Astrocyte (in vitro differentiated cells and primary cell): ENCODE results near the gene ADAMTS17. TPM values are rescaled to one million over a fixed set of nuclear protein-coding genes. Genes with fewer than 3 reads are reported as not detected.

Experiments used
- DNase-seq: peaks from one replicate; pipeline ENCODE4 v3.0.0-alpha.2; 2010; ENCODE audit warnings: low read depth
- FAIRE-seq: peaks from 2 replicates; lab custom pipeline; 2011; peaks lifted over from hg19 to GRCh38; lab: Jason Lieb, UNC
- H2AFZ ChIP-seq: 2 replicates; pipeline ENCODE4 v1.6.0; 2012; ENCODE audit warnings: low read depth, low read length, inconsistent platforms
- H3K27ac ChIP-seq: 2 replicates; pipeline ENCODE4 v1.5.1; 2011; ENCODE audit warnings: low read depth, low read length, inconsistent platforms
- H3K27me3 ChIP-seq: 2 replicates; pipeline ENCODE4 v1.6.0; 2011; ENCODE audit warnings: low read length, inconsistent platforms; ENCODE audit not compliant: insufficient read depth
- H3K36me3 ChIP-seq: 2 replicates; pipeline ENCODE4 v1.5.1; 2011; ENCODE audit warnings: low read length, inconsistent platforms; ENCODE audit not compliant: insufficient read depth
- H3K4me1 ChIP-seq: 2 replicates; pipeline ENCODE4 v1.5.1; 2011; ENCODE audit warnings: low read length, inconsistent platforms; ENCODE audit not compliant: insufficient read depth
- H3K4me2 ChIP-seq: 2 replicates; pipeline ENCODE4 v1.6.0; 2012; ENCODE audit warnings: low read length, inconsistent platforms
- H3K4me3 ChIP-seq: 2 replicates; pipeline ENCODE4 v1.5.1; 2011; ENCODE audit warnings: low read depth, mild to moderate bottlenecking, low read length, inconsistent platforms; ENCODE audit not compliant: insufficient read depth
- H3K79me2 ChIP-seq: 2 replicates; pipeline ENCODE4 v1.6.0; 2012; ENCODE audit warnings: mild to moderate bottlenecking, low read length, inconsistent platforms; ENCODE audit not compliant: insufficient read depth
- H3K9ac ChIP-seq: 2 replicates; pipeline ENCODE4 v1.6.0; 2012; ENCODE audit warnings: mild to moderate bottlenecking, low read length, inconsistent platforms
- H3K9me3 ChIP-seq: 2 replicates; pipeline ENCODE4 v1.5.1; 2012; ENCODE audit warnings: low read depth, mild to moderate bottlenecking, low read length, inconsistent platforms; ENCODE audit not compliant: insufficient read depth
- H4K20me1 ChIP-seq: 2 replicates; pipeline ENCODE4 v1.6.0; 2012; ENCODE audit warnings: low read length, inconsistent platforms; ENCODE audit not compliant: insufficient read depth
- H3K27ac Mint-ChIP-seq: one replicate; pipeline ENCODE4 v1.8.0; 2021; ENCODE audit warnings: mild to moderate bottlenecking, mixed read lengths; ENCODE audit not compliant: unreplicated experiment
- H3K27me3 Mint-ChIP-seq: one replicate; pipeline ENCODE4 v1.8.0; 2021; ENCODE audit warnings: low read depth, mixed read lengths; ENCODE audit not compliant: unreplicated experiment
- H3K36me3 Mint-ChIP-seq: one replicate; pipeline ENCODE4 v1.8.0; 2021; ENCODE audit warnings: low read depth, mixed read lengths; ENCODE audit not compliant: unreplicated experiment
- H3K4me1 Mint-ChIP-seq: one replicate; pipeline ENCODE4 v1.8.0; 2021; ENCODE audit warnings: low read depth, mixed read lengths; ENCODE audit not compliant: unreplicated experiment
- H3K4me3 Mint-ChIP-seq: one replicate; pipeline ENCODE4 v1.8.0; 2021; ENCODE audit warnings: mild to moderate bottlenecking, moderate library complexity, mixed read lengths; ENCODE audit not compliant: unreplicated experiment
- H3K9me3 Mint-ChIP-seq: one replicate; pipeline ENCODE4 v1.8.0; 2021; ENCODE audit warnings: mild to moderate bottlenecking, mixed read lengths; ENCODE audit not compliant: unreplicated experiment
- EZH2 ChIP-seq: IDR thresholded peaks from 2 replicates; pipeline ENCODE4 v1.6.1; 2012; ENCODE audit warnings: mild to moderate bottlenecking, low read length, inconsistent platforms; ENCODE audit not compliant: insufficient read depth
- total RNA-seq: library from RNA; stranded (reverse); gene quantifications from 2 replicates; pipeline ENCODE4 v1.2.1, GENCODE V29; 2021
- TF ChIP-seq, protein P1 (sequence below): IDR thresholded peaks from 2 replicates; pipeline ENCODE4 v1.5.1; 2011; ENCODE audit warnings: low read depth, mild to moderate bottlenecking, inconsistent platforms, low read length, moderate library complexity; ENCODE audit not compliant: insufficient read depth

Gene ADAMTS17
- total RNA-seq, 1 donor from 2014 or later, result 0.27 TPM

DNA sequence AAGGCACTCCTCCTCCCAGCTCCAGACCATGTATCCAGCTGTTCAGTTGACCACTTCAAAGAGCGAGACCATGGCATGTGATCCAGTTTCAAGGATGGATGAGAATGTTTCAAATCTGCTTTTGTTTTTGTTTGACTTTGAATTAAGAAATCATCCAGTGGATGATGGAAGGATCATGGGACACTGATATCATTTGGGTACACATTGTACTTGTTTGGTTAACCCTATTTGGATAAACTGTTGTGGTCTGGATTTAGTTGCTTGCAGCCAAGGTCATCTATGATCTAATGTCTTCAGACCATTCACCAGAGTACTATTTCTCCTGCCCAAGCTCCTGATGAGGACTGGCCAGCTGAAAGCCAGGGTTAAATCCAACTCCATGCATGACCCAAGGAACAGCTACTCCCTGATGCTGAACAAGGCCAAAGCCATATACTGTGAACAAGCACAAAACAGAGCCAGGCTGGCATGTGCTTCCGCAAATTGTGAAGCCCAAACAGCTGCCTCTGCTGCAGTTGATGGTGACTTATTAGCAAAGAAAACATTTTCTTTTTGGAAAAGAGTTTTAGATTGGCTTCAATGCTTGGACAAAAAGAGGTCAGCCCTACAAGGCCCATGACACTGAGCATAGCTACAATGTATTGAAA is 5.2 kb upstream of the ADAMTS17 start:
- FAIRE-seq, result no peak

DNA sequence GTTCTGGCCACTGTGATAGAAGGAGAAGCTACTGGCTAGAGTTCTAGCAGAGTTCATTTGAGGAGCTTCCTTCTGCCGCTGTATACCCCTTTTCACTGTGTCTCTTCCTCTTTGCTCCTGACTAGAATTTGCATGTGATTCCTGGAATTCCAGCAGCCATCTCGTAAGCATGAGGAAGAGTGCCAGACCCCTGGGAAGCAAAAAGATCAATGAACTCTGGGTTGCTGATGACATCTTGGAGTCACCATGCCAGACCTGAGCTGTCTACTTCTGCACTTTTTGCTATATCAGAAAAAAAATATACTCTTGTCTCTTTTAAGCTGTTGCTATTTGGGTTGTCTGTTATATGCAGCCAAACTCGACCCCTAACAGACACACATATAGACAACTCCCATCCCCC is 3.7 kb upstream of the ADAMTS17 start:
- DNase-seq (no peak), FAIRE-seq (no peak)
- Histone ChIP-seq H3K4me1 (no peaks in the 10 kb centered on the region), H2AFZ (no peak overlapping the region), H3K9me3 (no peaks in the 10 kb centered on the region), H3K79me2 (no peaks in the 10 kb centered on the region), H3K36me3 (no peaks in the 10 kb centered on the region), H3K27ac (no peak overlapping the region), H3K4me3 (no peak overlapping the region), H3K4me2 (no peak overlapping the region), H3K27me3 (peaks cover 4% of the 10 kb centered on the region), H3K9ac (no peak overlapping the region), H4K20me1 (no peaks in the 10 kb centered on the region)
- peaks cover 3% of the 10 kb centered on the region for H3K36me3 Mint-ChIP-seq
- H3K9me3 Mint-ChIP-seq, result peaks cover 9% of the 10 kb centered on the region
- peaks cover 42% of the 10 kb centered on the region for H3K27me3 Mint-ChIP-seq
- no peak for TF ChIP-seq EZH2
- TF ChIP-seq, protein P1, sequence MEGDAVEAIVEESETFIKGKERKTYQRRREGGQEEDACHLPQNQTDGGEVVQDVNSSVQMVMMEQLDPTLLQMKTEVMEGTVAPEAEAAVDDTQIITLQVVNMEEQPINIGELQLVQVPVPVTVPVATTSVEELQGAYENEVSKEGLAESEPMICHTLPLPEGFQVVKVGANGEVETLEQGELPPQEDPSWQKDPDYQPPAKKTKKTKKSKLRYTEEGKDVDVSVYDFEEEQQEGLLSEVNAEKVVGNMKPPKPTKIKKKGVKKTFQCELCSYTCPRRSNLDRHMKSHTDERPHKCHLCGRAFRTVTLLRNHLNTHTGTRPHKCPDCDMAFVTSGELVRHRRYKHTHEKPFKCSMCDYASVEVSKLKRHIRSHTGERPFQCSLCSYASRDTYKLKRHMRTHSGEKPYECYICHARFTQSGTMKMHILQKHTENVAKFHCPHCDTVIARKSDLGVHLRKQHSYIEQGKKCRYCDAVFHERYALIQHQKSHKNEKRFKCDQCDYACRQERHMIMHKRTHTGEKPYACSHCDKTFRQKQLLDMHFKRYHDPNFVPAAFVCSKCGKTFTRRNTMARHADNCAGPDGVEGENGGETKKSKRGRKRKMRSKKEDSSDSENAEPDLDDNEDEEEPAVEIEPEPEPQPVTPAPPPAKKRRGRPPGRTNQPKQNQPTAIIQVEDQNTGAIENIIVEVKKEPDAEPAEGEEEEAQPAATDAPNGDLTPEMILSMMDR, result no peak
- no peak overlapping the region for H3K27ac Mint-ChIP-seq
- no peak overlapping the region for H3K4me3 Mint-ChIP-seq
- no peaks in the 10 kb centered on the region for H3K4me1 Mint-ChIP-seq

More for the DNA sequence above, 5.2 kb upstream of the ADAMTS17 start:
- Mint-ChIP-seq H3K9me3 (peaks cover 8% of the 10 kb centered on the region), H3K27ac (no peak overlapping the region), H3K36me3 (peaks cover 3% of the 10 kb centered on the region), H3K4me3 (no peak overlapping the region), H3K27me3 (peaks cover 41% of the 10 kb centered on the region), H3K4me1 (no peaks in the 10 kb centered on the region)
- Histone ChIP-seq H3K4me1 (no peaks in the 10 kb centered on the region), H3K4me2 (no peak overlapping the region), H3K4me3 (no peak overlapping the region), H4K20me1 (no peaks in the 10 kb centered on the region), H3K36me3 (no peaks in the 10 kb centered on the region), H3K79me2 (no peaks in the 10 kb centered on the region), H3K27me3 (peaks cover 4% of the 10 kb centered on the region), H3K9ac (no peak overlapping the region), H3K27ac (no peak overlapping the region), H2AFZ (no peak overlapping the region), H3K9me3 (peaks cover 4% of the 10 kb centered on the region)
- no peak for DNase-seq
- TF ChIP-seq, protein P1, result no peak
- no peak for TF ChIP-seq EZH2

DNA sequence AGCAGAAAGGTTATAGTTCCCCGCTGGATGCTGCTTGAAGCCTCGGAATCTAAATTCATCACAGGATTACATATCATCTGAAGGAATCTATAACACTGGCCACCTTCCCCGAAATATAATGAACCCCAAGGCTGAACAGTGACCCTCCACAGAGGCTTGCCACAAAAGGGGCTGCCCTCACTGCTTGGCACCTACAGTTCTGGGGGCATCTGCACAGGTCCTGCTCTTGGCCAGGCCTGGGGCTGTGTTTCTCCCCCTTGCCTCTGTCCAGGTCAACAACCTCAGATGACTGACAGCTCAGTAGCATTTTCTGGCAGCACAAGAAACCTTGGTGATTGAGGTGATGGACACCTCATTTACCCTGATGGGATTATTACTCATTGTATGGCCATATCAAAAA is 1.5 kb upstream of the ADAMTS17 start:
- FAIRE-seq (no peak), DNase-seq (no peak)
- H3K4me3 Mint-ChIP-seq, result no peak overlapping the region
- no peak overlapping the region for H2AFZ ChIP-seq
- peaks cover 4% of the 10 kb centered on the region for H3K4me1 Mint-ChIP-seq
- H3K9ac ChIP-seq, result no peak overlapping the region
- H3K27me3 ChIP-seq, result peaks cover 4% of the 10 kb centered on the region
- peaks cover 4% of the 10 kb centered on the region for H4K20me1 ChIP-seq
- no peak overlapping the region for H3K4me2 ChIP-seq
- H3K79me2 ChIP-seq, result no peaks in the 10 kb centered on the region
- no peak overlapping the region for H3K27ac ChIP-seq
- TF ChIP-seq, protein P1, result no peak
- TF ChIP-seq EZH2, result no peak
- peaks cover 3% of the 10 kb centered on the region for H3K36me3 Mint-ChIP-seq
- no peak overlapping the region for H3K27ac Mint-ChIP-seq
- no peak overlapping the region for H3K4me3 ChIP-seq
- no peaks in the 10 kb centered on the region for H3K9me3 ChIP-seq
- H3K9me3 Mint-ChIP-seq, result peaks cover 11% of the 10 kb centered on the region
- H3K27me3 Mint-ChIP-seq, result peaks cover 57% of the 10 kb centered on the region
- H3K4me1 ChIP-seq, result peaks cover 4% of the 10 kb centered on the region
- no peaks in the 10 kb centered on the region for H3K36me3 ChIP-seq
